B cell (primary cell): ENCODE data around the gene GNB2. TPM values are rescaled to one million over a fixed set of nuclear protein-coding genes. Genes with fewer than 3 reads are reported as not detected.

Experiments used
- ATAC-seq: fragments of 200-7000 bp; cut with Tn5 transposase; one replicate; pipeline ENCODE4 v1.10.0; 2021; ENCODE audit warnings: low read depth, mild to moderate bottlenecking, moderate number of reproducible peaks, moderate library complexity
- CTCF ChIA-PET: fragments of 350-600 bp; sonication (Branson Sonifier 250); formaldehyde crosslinking; loops from one replicate; lab custom pipeline; 2021; ENCODE audit warnings: antibody characterized with exemption, inconsistent platforms; lab: Charles Lee
- POLR2A ChIA-PET: fragments of 350-600 bp; sonication (Branson Sonifier 250); formaldehyde crosslinking; loops from one replicate; lab custom pipeline; 2021; ENCODE audit warnings: antibody characterized with exemption; lab: Charles Lee
- DNase-seq: peaks from one replicate; pipeline ENCODE4 v3.0.0; 2013
- H2AFZ ChIP-seq: 2 replicates; pipeline ENCODE4 v1.6.1; 2012; ENCODE audit warnings: mild to moderate bottlenecking, low read depth, low read length; ENCODE audit not compliant: insufficient read depth, poor library complexity, severe bottlenecking
- H3K27ac ChIP-seq, 2 donors: 1 replicate in 1 of 2; 2 replicates in 1 of 2; pipeline ENCODE4 v1.5.1; 2012 to 2013; ENCODE audit warnings: low read length in 2 of 2, mild to moderate bottlenecking in 2 of 2, moderate library complexity in 1 of 2
- H3K27me3 ChIP-seq, 4 experiments: fragments of 200-600 bp in 1 of 4; sonication (generic) in 1 of 4; replicated peaks in 1 of 4; 1 replicate in 2 of 4; 2 replicates in 2 of 4; pipeline versions ENCODE4 v1.6.1 to v1.7.0; 2013 to 2016; ENCODE audit warnings: low read length in 3 of 4, mild to moderate bottlenecking in 2 of 4, mixed read lengths in 1 of 4, moderate library complexity in 1 of 4; ENCODE audit not compliant: insufficient read depth in 4 of 4, control insufficient read depth in 3 of 4; ENCODE audit errors: control extremely low read depth in 1 of 4
- H3K36me3 ChIP-seq, 2 experiments: replicated peaks in 1 of 2; 1 replicate in 1 of 2; 2 replicates in 1 of 2; pipeline versions ENCODE4 v1.6.1 to v1.7.1; 2013; ENCODE audit warnings: low read length in 1 of 2; ENCODE audit not compliant: insufficient read depth in 2 of 2, control insufficient read depth in 1 of 2; ENCODE audit errors: control extremely low read depth in 1 of 2, extremely low read depth in 1 of 2
- H3K4me1 ChIP-seq, 2 donors: fragments of 200-600 bp in 1 of 2; sonication (generic) in 1 of 2; 1 replicate in 1 of 2; 2 replicates in 1 of 2; pipeline versions ENCODE4 v1.5.1 to v1.6.1; 2013 to 2017; ENCODE audit warnings: low read length in 2 of 2; ENCODE audit not compliant: control insufficient read depth in 2 of 2, insufficient read depth in 2 of 2
- H3K4me2 ChIP-seq: replicated peaks from 2 replicates; pipeline ENCODE3; 2012; ENCODE audit warnings: mild to moderate bottlenecking, low read depth, low read length; ENCODE audit not compliant: poor library complexity, severe bottlenecking
- H3K4me3 ChIP-seq, 5 experiments: fragments of 200-600 bp in 1 of 5; sonication (generic) in 1 of 5; 1 replicate in 3 of 5; 2 replicates in 2 of 5; pipeline versions ENCODE4 v1.5.1 to v1.7.0; 2011 to 2016; ENCODE audit warnings: low read length in 4 of 5, mild to moderate bottlenecking in 4 of 5, low read depth in 2 of 5, control low read depth in 1 of 5, moderate library complexity in 1 of 5; ENCODE audit not compliant: insufficient read depth in 1 of 5; ENCODE audit errors: control extremely low read depth in 1 of 5, extremely low read depth in 1 of 5
- H3K79me2 ChIP-seq: fragments of 200-600 bp; sonication (generic); one replicate; pipeline ENCODE4 v1.6.0; 2016; ENCODE audit warnings: low read length; ENCODE audit not compliant: control insufficient read depth, insufficient read depth
- H3K9ac ChIP-seq: fragments of 200-600 bp; sonication (generic); 2 replicates; pipeline ENCODE4 v1.6.1; 2017; ENCODE audit warnings: mild to moderate bottlenecking, low read length, moderate library complexity
- H3K9me3 ChIP-seq, 3 donors: one replicate each; pipeline versions ENCODE4 v1.6.1 to v1.7.1; 2013; ENCODE audit warnings: low read length in 2 of 3; ENCODE audit not compliant: control insufficient read depth in 2 of 3, insufficient read depth in 1 of 3; ENCODE audit errors: control extremely low read depth in 1 of 3
- H4K20me1 ChIP-seq: 2 replicates; pipeline ENCODE4 v1.6.0; 2012; ENCODE audit warnings: mild to moderate bottlenecking, low read length; ENCODE audit not compliant: insufficient read depth, control insufficient read depth, poor library complexity, severe bottlenecking
- H3K27ac Mint-ChIP-seq: one replicate; pipeline ENCODE4 v1.8.0; 2021; ENCODE audit warnings: mixed read lengths
- H3K27me3 Mint-ChIP-seq: one replicate; pipeline ENCODE4 v1.8.0; 2021; ENCODE audit warnings: mixed read lengths
- H3K4me1 Mint-ChIP-seq: one replicate; pipeline ENCODE4 v1.8.0; 2021; ENCODE audit warnings: mixed read lengths
- H3K4me3 Mint-ChIP-seq: one replicate; pipeline ENCODE4 v1.8.0; 2021; ENCODE audit warnings: mixed read lengths
- H3K9me3 Mint-ChIP-seq: one replicate; pipeline ENCODE4 v1.8.0; 2022; ENCODE audit warnings: mixed read lengths; ENCODE audit not compliant: insufficient read depth
- EZH2 ChIP-seq: IDR thresholded peaks from 2 replicates; pipeline ENCODE4 v1.6.1; 2012; ENCODE audit warnings: borderline replicate concordance, low read depth, mild to moderate bottlenecking, moderate library complexity, low read length; ENCODE audit not compliant: insufficient read depth, poor library complexity, severe bottlenecking
- WGBS: methylation state at CpG from one replicate; pipeline ENCODE4 v1.1.5; 2013; ENCODE audit warnings: missing lambda C conversion rate; ENCODE audit not compliant: insufficient coverage; 5-methylcytosine and 5-hydroxymethylcytosine counted together
- intact Hi-C: fragments of 100-400 bp; cut with micrococcal nuclease; formaldehyde crosslinking; loops from one replicate; pipeline ENCODE4 v1.10.0; 2022
- polyA plus RNA-seq: library from polyadenylated mRNA; depleted of rRNA; stranded (reverse); fragments of >200 nt; gene quantifications from 2 replicates; pipeline ENCODE4 v1.2.3, GENCODE V29; 2012
- total RNA-seq, 2 donors: library from RNA; stranded (reverse); fragments of 120-200 nt in 1 of 2; gene quantifications; 1 replicate in 1 of 2; 2 replicates in 1 of 2; pipeline versions ENCODE4 v1.2.3 to v1.2.4, GENCODE V29; 2013 to 2022
- TF ChIP-seq, protein P1 (sequence below): fragments of 200-600 bp; IDR thresholded peaks from one replicate; pipeline ENCODE4 v1.8.0; 2022; ENCODE audit warnings: antibody characterized with exemption, mild to moderate bottlenecking

GNB2 gene
- total and polyA plus RNA-seq, 2 donors (not counting 1 experiment from before 2014, with no cell fraction given), result 127 to 221 TPM

- H3K9me3 ChIP-seq, result no peaks in the 10 kb centered on the region
- no peaks in the 10 kb centered on the region for H4K20me1 ChIP-seq
- H3K4me1 Mint-ChIP-seq, result no peaks in the 10 kb centered on the region
- CTCF ChIA-PET, result interaction anchor here (1.5 kb wide), 2 partner anchors 26 to 31 kb away, joined by 3 to 4 read pairs; no protein-coding TSS in a partner anchor
- 100% methylated on average over 3 of the region's 5 CpGs for WGBS
- no peak overlapping the region for H3K9ac ChIP-seq
- no peaks in the 10 kb centered on the region for H3K36me3 ChIP-seq
- no peaks in the 10 kb centered on the region for H3K4me1 ChIP-seq
- peaks cover 8% of the 10 kb centered on the region for H3K27me3 Mint-ChIP-seq
- H3K4me2 ChIP-seq, result no peak overlapping the region
- intact Hi-C loops, result no loop called here
- H3K4me3 Mint-ChIP-seq, result no peak overlapping the region
- no peak overlapping the region for H3K27ac Mint-ChIP-seq
- peaks cover 0 to 2% (median 0%) of the 10 kb centered on the region in 4 experiments for H3K27me3 ChIP-seq
- H2AFZ ChIP-seq, result no peak overlapping the region
- H3K27ac ChIP-seq, result no peak overlapping the region
- ATAC-seq (no peak), DNase-seq (no peak)
- POLR2A ChIA-PET, result no interaction called here
- no peaks in the 10 kb centered on the region for H3K9me3 Mint-ChIP-seq
- H3K79me2 ChIP-seq, result no peaks in the 10 kb centered on the region
- TF ChIP-seq, protein P1, sequence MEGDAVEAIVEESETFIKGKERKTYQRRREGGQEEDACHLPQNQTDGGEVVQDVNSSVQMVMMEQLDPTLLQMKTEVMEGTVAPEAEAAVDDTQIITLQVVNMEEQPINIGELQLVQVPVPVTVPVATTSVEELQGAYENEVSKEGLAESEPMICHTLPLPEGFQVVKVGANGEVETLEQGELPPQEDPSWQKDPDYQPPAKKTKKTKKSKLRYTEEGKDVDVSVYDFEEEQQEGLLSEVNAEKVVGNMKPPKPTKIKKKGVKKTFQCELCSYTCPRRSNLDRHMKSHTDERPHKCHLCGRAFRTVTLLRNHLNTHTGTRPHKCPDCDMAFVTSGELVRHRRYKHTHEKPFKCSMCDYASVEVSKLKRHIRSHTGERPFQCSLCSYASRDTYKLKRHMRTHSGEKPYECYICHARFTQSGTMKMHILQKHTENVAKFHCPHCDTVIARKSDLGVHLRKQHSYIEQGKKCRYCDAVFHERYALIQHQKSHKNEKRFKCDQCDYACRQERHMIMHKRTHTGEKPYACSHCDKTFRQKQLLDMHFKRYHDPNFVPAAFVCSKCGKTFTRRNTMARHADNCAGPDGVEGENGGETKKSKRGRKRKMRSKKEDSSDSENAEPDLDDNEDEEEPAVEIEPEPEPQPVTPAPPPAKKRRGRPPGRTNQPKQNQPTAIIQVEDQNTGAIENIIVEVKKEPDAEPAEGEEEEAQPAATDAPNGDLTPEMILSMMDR, result no peak
- no peak for TF ChIP-seq EZH2
- H3K4me3 ChIP-seq, result no peak overlapping the region
Measured at GRCh38 chr7:100665168-100665726, 8.3 kb upstream of the GNB2 start.

- Mint-ChIP-seq H3K27me3 (peaks cover 3% of the 10 kb centered on the region), H3K9me3 (no peaks in the 10 kb centered on the region), H3K4me1 (no peaks in the 10 kb centered on the region), H3K27ac (no peak overlapping the region), H3K4me3 (no peak overlapping the region)
- TF ChIP-seq, protein P1, result no peak
- no peak for TF ChIP-seq EZH2
- no peak overlapping the region for H3K4me2 ChIP-seq
- H3K27me3 ChIP-seq, result no peaks in the 10 kb centered on the region
- ChIA-PET CTCF (interaction anchor here (0.6 to 1.2 kb wide), 2 partner anchors 33 kb away, joined by 5 read pairs; no protein-coding TSS in a partner anchor), POLR2A (no interaction called here)
- intact Hi-C loops, result no loop called here
- H3K36me3 ChIP-seq, result no peaks in the 10 kb centered on the region
- H3K4me1 ChIP-seq, result no peaks in the 10 kb centered on the region
- peak overlapping the region; percentile 19 for H2AFZ ChIP-seq
- H3K4me3 ChIP-seq, result no peak overlapping the region
- H3K79me2 ChIP-seq, result no peaks in the 10 kb centered on the region
- WGBS, result 69% methylated on average over 15 of the region's 16 CpGs
- ATAC-seq, result no peak
- DNase-seq, result no peak
- no peaks in the 10 kb centered on the region for H4K20me1 ChIP-seq
- no peaks in the 10 kb centered on the region for H3K9me3 ChIP-seq
- H3K9ac ChIP-seq, result no peak overlapping the region
- H3K27ac ChIP-seq, result no peak overlapping the region
Measured at GRCh38 chr7:100667331-100668068, 6.0 kb upstream of the GNB2 start.
